Measurements from ENCODE around the gene UMOD.
"Not testable (repeated sequence)": the region's sequence is repeated elsewhere in the genome, so short reads cannot be mapped to it uniquely, and the experiment has no call there.

The UMOD gene

DNA sequence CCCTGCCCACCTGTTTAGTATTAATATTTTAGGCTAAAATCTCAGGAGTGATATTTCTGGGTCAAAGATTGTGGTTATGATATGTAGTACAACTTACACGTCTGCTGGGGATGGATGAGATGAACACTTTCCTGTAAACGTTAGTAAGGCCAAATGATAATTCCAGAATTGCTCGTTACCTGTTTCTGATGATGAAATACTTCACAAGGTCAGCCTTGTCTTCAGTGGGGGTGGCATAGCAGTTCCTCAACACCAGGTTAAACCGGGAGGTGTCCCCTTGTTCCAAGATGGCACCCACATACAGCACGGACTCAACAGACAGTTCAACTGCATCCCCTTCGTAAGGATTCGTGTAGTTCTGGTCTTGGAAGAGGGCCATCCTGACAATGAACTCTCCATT lies 34.5 kb downstream of the UMOD start:
- Histone ChIP-seq H3K9me3 (ENCODE audit: control insufficient read depth, insufficient read depth, low read length) (no peaks in the 10 kb centered on the region), H3K9ac (ENCODE audit: low read depth, low read length) (no peak overlapping the region), H3K4me3 (ENCODE audit: low read depth, low read length) (no peak overlapping the region), H3K27me3 (ENCODE audit: control insufficient read depth, insufficient read depth, low read length) (no peaks in the 10 kb centered on the region), H3K36me3 (ENCODE audit: control insufficient read depth, insufficient read depth, low read length) (no peaks in the 10 kb centered on the region), H3K4me1 (ENCODE audit: control insufficient read depth, insufficient read depth, low read length) (no peaks in the 10 kb centered on the region)

DNA sequence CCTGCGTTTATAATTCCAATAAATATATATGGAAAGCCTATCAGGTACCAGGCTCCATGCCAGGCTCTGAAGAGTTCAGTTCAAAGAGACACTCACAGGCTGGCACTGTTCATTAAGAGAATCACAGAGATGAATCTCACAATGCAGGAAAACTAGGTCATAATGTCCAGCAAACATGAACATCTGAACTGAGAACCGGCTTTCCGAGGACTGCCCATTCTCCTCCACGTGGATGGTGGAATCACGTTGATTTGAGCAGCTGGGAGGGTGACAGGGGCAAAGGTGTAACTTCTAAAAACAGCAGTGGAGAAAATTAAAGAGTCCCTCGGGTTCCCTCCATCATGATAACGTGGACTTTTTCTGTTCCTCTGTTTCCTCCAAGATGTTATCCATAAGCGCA lies 35.4 kb downstream of the UMOD start:
- Histone ChIP-seq H3K36me3 (ENCODE audit: control insufficient read depth, insufficient read depth, low read length) (no peaks in the 10 kb centered on the region), H3K4me3 (ENCODE audit: low read depth, low read length) (no peak overlapping the region), H3K4me1 (ENCODE audit: control insufficient read depth, insufficient read depth, low read length) (no peaks in the 10 kb centered on the region), H3K9ac (ENCODE audit: low read depth, low read length) (no peak overlapping the region), H3K9me3 (ENCODE audit: control insufficient read depth, insufficient read depth, low read length) (no peaks in the 10 kb centered on the region), H3K27me3 (ENCODE audit: control insufficient read depth, insufficient read depth, low read length) (no peaks in the 10 kb centered on the region)

DNA sequence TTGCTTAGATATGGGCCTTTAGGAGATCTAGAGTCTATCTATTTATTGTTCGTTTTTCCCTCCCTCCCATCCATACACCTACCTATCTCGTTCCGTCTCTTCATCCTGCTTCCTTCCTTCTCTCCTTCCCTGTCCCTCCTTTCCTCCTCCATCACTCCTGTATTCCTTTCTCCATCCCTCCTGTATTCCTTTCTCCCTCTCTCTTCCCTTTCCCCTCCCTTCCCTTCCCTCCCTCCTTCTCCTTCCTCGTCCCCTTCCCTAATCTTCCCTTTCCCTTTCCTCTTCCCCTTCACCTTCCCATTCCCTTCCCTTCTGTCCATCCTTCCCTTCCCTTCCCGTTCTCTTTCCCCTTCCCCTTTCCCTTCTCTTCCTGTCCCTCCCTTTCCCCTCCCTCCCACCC lies 35.8 kb downstream of the UMOD start:
- H3K36me3 ChIP-seq (ENCODE audit: control insufficient read depth, insufficient read depth, low read length), result no peaks in the 10 kb centered on the region
- H3K4me1 ChIP-seq (ENCODE audit: control insufficient read depth, insufficient read depth, low read length), result no peaks in the 10 kb centered on the region
- no peak overlapping the region for H3K4me3 ChIP-seq (ENCODE audit: low read depth, low read length)
- no peaks in the 10 kb centered on the region for H3K9me3 ChIP-seq (ENCODE audit: control insufficient read depth, insufficient read depth, low read length)
- H3K27me3 ChIP-seq (ENCODE audit: control insufficient read depth, insufficient read depth, low read length), result no peaks in the 10 kb centered on the region
- no peak overlapping the region for H3K9ac ChIP-seq (ENCODE audit: low read depth, low read length)

DNA sequence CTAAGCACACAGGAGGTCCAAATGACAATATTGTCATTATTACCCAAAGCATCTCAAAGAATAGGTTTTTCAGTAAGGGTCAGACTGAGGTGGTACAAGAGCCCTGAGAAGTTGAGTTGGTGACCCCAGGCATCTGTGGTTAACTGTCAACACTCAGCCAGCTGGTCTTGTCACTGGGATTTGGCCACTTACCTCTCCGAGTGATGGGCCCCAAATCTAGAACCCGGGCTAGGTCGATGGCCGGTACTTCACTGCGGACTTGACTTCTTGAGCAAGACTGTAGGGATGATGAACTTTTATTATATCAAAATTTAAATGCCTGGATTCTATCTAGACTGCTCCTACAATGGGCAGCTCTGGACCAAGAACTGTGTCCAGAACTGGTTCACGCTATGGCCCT lies 36.8 kb downstream of the UMOD start:
- Histone ChIP-seq H3K27me3 (ENCODE audit: control insufficient read depth, insufficient read depth, low read length) (no peaks in the 10 kb centered on the region), H3K9me3 (ENCODE audit: control insufficient read depth, insufficient read depth, low read length) (no peaks in the 10 kb centered on the region), H3K4me3 (ENCODE audit: low read depth, low read length) (no peak overlapping the region), H3K9ac (ENCODE audit: low read depth, low read length) (no peak overlapping the region), H3K36me3 (ENCODE audit: control insufficient read depth, insufficient read depth, low read length) (no peaks in the 10 kb centered on the region), H3K4me1 (ENCODE audit: control insufficient read depth, insufficient read depth, low read length) (no peaks in the 10 kb centered on the region)

DNA sequence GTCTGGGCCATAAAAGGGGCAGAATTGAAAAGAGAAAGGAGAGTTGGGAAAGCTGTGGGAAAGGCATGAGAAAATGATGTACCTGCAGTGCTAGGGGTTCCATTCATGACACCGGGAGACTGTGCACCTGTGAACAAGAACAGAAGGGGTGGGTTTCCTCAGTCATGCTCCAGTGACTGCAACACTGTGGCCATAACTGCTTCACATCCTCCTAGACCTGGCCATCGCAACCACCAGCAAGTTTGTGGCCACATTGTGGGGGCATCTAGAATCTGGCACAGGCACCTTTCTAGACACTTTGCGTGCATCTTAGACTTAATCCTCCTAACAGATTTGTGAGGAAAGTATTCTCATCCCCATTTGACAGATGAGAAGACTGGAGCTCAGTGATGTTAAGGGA lies 37.9 kb downstream of the UMOD start:
- Histone ChIP-seq H3K36me3 (ENCODE audit: control insufficient read depth, insufficient read depth, low read length) (no peaks in the 10 kb centered on the region), H3K4me1 (ENCODE audit: control insufficient read depth, insufficient read depth, low read length) (no peaks in the 10 kb centered on the region), H3K9ac (ENCODE audit: low read depth, low read length) (no peak overlapping the region), H3K9me3 (ENCODE audit: control insufficient read depth, insufficient read depth, low read length) (no peaks in the 10 kb centered on the region), H3K27me3 (ENCODE audit: control insufficient read depth, insufficient read depth, low read length) (no peaks in the 10 kb centered on the region), H3K4me3 (ENCODE audit: low read depth, low read length) (no peak overlapping the region)

DNA sequence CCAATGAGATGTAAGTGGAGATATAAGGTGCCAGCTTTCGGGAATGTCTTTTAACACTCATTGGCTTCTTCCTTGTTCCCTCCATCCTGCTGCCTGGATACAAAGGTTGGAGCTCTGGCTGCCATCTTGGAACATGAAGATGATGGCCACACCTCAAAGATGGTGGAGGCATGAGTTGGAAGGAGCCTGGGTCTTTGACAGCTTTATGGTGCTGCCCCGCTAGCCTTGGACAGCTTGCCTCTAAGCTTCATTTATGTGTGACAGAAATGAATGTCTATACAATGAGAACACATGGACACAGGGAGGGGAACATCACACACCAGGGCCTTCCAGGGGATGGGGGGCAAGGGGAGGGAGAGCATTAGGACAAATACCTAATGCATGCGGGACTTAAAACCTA lies 38.8 kb downstream of the UMOD start:
- H3K27me3 ChIP-seq (ENCODE audit: control insufficient read depth, insufficient read depth, low read length), result no peaks in the 10 kb centered on the region
- H3K4me1 ChIP-seq (ENCODE audit: control insufficient read depth, insufficient read depth, low read length), result no peaks in the 10 kb centered on the region
- H3K9ac ChIP-seq (ENCODE audit: low read depth, low read length), result no peak overlapping the region
- no peaks in the 10 kb centered on the region for H3K36me3 ChIP-seq (ENCODE audit: control insufficient read depth, insufficient read depth, low read length)
- no peak overlapping the region for H3K4me3 ChIP-seq (ENCODE audit: low read depth, low read length)
- no peaks in the 10 kb centered on the region for H3K9me3 ChIP-seq (ENCODE audit: control insufficient read depth, insufficient read depth, low read length)

DNA sequence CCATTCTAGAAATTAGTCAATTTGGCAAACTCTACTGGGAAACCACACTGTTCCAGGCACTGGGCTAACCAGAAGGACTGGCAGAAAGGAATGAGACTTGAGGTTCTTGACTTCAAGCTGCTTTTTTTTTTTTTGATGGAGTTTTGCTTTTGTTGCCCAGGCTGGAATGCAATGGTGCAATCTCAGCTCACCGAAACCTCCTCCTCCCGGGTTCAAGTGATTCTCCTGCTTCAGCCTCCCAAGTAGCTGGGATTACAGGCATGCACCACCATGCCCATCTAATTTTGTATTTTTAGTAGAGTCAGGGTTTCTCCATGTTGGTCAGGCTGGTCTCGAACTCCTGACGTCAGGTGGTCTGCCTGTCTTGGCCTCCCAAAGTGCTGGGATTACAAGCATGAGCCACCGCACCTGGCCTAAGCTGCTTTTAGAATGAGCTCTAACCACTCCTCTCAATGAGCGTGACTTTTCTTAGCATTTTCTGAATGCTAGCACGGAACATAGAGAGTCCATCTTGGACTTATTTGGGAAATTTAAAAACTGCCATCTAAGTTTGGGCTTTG lies 39.9 kb downstream of the UMOD start:
- H3K36me3 ChIP-seq (ENCODE audit: control insufficient read depth, insufficient read depth, low read length); H3K4me1 ChIP-seq (ENCODE audit: control insufficient read depth, insufficient read depth, low read length): not testable (repeated sequence)

DNA sequence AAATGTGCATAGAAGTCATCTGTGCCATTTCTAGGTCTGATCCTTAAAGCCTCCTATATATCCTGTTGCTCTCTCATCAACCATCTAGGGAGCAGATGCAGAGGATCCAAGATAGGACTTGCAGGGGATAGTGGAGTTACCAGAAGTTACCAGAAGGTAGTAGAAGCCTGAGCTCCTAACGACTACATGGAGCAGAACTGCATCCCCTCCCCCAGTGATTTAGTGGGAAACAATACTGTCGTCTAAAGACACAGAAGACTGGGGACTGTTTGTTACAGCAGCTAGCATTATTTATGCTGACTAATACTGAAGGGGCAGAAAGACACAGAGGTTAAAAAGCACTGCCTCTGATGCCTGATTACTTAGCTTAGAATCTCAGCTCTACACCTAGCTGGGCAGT lies 41.0 kb downstream of the UMOD start:
- no peak overlapping the region for H3K4me3 ChIP-seq (ENCODE audit: low read depth, low read length)
- no peak overlapping the region for H3K9ac ChIP-seq (ENCODE audit: low read depth, low read length)
- no peaks in the 10 kb centered on the region for H3K9me3 ChIP-seq (ENCODE audit: control insufficient read depth, insufficient read depth, low read length)
- no peaks in the 10 kb centered on the region for H3K36me3 ChIP-seq (ENCODE audit: control insufficient read depth, insufficient read depth, low read length)
- H3K4me1 ChIP-seq (ENCODE audit: control insufficient read depth, insufficient read depth, low read length), result no peaks in the 10 kb centered on the region
- H3K27me3 ChIP-seq (ENCODE audit: control insufficient read depth, insufficient read depth, low read length), result no peaks in the 10 kb centered on the region

More for the DNA sequence above, 39.9 kb downstream of the UMOD start:
- not testable (repeated sequence) for H3K4me3 ChIP-seq (ENCODE audit: low read depth, low read length); H3K9me3 ChIP-seq (ENCODE audit: control insufficient read depth, insufficient read depth, low read length); H3K9ac ChIP-seq (ENCODE audit: low read depth, low read length); H3K27me3 ChIP-seq (ENCODE audit: control insufficient read depth, insufficient read depth, low read length)

DNA sequence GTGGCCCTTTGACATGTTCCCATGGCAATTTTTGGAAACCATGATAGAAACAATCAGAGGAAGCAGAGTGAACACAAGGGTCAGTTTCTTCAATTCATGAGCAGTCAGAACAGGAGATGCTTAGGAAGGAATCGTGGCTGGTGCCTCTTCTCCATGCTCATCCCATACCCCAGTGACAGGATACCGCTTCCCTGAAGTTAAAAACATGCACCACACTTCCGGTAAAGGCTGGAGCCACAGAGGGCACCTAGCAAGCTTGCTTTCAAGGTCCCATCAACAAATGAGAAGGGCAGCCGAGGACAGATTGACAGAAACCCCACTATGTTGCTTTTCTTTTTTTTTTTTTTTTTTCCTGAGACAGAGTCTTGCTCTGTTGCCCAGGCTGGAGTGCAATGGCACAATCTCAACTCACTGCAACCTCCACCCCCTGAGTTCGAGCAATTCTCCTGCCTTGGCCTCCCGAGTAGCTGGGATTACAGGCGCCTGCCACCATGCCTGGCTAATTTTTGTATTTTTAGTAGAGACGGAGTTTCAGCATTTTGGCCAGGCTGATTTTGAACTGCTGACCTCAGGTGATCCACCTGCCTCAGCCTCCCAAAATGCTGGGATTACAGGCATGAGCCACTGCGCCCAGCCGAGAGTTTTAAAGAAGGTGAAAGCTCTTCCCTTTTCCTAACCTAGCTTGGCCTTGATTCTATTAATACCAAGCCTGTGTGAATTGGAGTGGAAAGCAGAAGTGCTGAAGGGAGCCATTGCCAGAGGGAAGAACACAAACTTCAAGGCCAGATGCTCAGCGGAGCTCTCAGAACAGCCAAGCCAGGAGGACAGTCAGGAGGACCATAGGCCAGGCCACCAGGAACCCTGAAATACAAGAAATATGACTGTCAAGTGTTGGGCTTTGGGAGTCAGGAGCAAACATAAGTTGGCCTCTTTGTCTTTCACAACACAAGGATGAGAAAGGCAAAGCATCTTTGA lies 41.8 kb downstream of the UMOD start:
- H3K27me3 ChIP-seq (ENCODE audit: control insufficient read depth, insufficient read depth, low read length), result no peaks in the 10 kb centered on the region
- H3K36me3 ChIP-seq (ENCODE audit: control insufficient read depth, insufficient read depth, low read length), result no peaks in the 10 kb centered on the region
- H3K4me1 ChIP-seq (ENCODE audit: control insufficient read depth, insufficient read depth, low read length), result no peaks in the 10 kb centered on the region
- no peak overlapping the region for H3K9ac ChIP-seq (ENCODE audit: low read depth, low read length)
- H3K4me3 ChIP-seq (ENCODE audit: low read depth, low read length), result no peak overlapping the region
- no peaks in the 10 kb centered on the region for H3K9me3 ChIP-seq (ENCODE audit: control insufficient read depth, insufficient read depth, low read length)

DNA sequence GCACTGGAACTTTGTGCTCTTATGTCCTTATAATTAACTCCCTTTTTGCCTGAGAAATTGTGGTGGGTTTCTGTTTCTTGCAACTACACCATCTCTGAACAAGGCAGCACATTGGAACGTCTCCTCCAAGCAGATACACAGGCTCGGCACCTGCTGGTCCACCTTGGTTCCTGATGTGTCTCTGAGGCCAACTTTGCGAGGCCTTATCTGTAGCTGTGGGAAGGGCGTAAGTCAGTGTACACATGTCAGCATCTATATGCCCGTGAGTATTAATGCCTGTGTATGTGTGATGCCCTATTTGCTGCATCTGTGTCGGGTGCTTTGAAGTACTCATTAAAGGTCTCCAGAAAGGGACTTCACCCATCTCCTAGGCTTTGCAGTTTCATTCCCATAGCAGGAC lies 42.7 kb downstream of the UMOD start:
- Histone ChIP-seq H3K4me3 (ENCODE audit: low read depth, low read length) (no peak overlapping the region), H3K4me1 (ENCODE audit: control insufficient read depth, insufficient read depth, low read length) (no peaks in the 10 kb centered on the region)

DNA sequence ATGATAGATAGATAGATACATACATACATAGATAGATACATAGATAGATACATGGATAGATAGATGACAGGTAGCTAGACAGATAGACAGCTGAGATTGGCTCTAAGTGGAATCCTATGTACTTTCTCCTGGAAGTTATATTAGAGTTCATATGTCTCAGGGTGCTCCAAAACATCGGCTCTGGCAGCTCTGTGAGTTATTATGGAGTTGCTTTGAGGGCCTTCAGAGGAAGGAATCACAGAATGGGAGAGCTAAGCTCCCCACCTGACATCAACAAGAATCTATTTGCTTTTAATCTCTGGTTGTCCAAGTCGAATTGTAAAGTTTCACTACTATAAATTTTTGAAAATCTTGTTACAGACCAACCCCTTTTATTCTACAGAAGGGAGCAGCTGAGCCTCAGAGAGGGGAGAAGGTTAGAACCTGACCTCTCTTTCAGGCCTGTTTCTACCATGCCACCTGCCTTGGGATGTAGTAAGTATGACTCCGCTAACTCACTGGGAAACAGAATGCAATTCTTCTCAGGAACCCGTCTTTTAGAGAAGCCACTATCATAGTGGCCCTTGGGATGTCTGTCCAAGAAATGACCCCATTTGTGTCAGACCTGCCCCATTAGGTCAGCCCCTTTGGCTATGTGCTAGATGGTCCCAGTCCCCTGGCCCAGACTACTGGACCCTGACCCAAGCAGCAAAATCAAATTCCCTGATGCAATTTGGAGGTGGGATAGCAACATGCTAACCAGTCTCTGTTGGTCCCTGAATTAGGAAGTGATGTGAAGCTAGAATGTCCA lies 43.5 kb downstream of the UMOD start:
- Histone ChIP-seq H3K9me3 (ENCODE audit: control insufficient read depth, insufficient read depth, low read length) (no peaks in the 10 kb centered on the region), H3K4me1 (ENCODE audit: control insufficient read depth, insufficient read depth, low read length) (no peaks in the 10 kb centered on the region), H3K36me3 (ENCODE audit: control insufficient read depth, insufficient read depth, low read length) (no peaks in the 10 kb centered on the region), H3K9ac (ENCODE audit: low read depth, low read length) (no peak overlapping the region), H3K27me3 (ENCODE audit: control insufficient read depth, insufficient read depth, low read length) (no peaks in the 10 kb centered on the region), H3K4me3 (ENCODE audit: low read depth, low read length) (no peak overlapping the region)

More for the DNA sequence above, 42.7 kb downstream of the UMOD start:
- H3K36me3 ChIP-seq (ENCODE audit: control insufficient read depth, insufficient read depth, low read length), result no peaks in the 10 kb centered on the region
- H3K27me3 ChIP-seq (ENCODE audit: control insufficient read depth, insufficient read depth, low read length), result no peaks in the 10 kb centered on the region
- no peak overlapping the region for H3K9ac ChIP-seq (ENCODE audit: low read depth, low read length)
- no peaks in the 10 kb centered on the region for H3K9me3 ChIP-seq (ENCODE audit: control insufficient read depth, insufficient read depth, low read length)
